SK-N-MC (cell line): ENCODE data around the gene MAS1L.

Experiments
- EZH2 ChIP-seq: fragments of 200-600 bp; sonication (generic); IDR thresholded peaks from one replicate; pipeline ENCODE4 v1.6.1; 2017; ENCODE audit warnings: antibody characterized with exemption
- FOXP2 ChIP-seq: optimal IDR thresholded peaks from 2 replicates; pipeline ENCODE3; 2011; ENCODE audit warnings: mild to moderate bottlenecking, moderate library complexity; ENCODE audit not compliant: insufficient read depth; ENCODE audit errors: extremely low read length, control extremely low read depth
- POLR2AphosphoS5 ChIP-seq: IDR thresholded peaks from 2 replicates; pipeline ENCODE4 v1.6.1; 2012; ENCODE audit warnings: mild to moderate bottlenecking, low read depth, low read length, borderline replicate concordance

DNA sequence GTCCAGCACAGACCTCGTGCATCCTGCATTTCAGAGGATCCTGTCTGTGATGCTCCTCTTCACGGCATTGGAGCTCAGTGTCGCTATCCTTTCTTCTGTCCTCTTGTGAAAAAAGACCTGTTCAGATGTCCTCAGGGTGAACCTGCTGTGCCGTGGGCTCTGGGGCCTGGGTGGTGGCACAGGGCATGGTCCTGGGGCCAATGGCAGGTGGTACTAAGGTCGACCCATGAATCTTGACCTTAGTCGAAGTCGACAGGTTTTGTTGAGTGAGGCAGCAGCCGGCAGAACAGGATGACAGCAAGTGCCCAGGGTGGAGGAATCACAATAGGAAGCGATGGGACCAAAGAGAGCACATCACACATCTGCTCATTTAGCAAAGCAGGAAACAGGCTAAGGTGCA, 22.0 kb upstream of the MAS1L start:
- TF ChIP-seq POLR2AphosphoS5: no peak
- TF ChIP-seq EZH2: no peak
- TF ChIP-seq FOXP2: no peak
